ENCODE data around the gene MUS81.

DNA sequence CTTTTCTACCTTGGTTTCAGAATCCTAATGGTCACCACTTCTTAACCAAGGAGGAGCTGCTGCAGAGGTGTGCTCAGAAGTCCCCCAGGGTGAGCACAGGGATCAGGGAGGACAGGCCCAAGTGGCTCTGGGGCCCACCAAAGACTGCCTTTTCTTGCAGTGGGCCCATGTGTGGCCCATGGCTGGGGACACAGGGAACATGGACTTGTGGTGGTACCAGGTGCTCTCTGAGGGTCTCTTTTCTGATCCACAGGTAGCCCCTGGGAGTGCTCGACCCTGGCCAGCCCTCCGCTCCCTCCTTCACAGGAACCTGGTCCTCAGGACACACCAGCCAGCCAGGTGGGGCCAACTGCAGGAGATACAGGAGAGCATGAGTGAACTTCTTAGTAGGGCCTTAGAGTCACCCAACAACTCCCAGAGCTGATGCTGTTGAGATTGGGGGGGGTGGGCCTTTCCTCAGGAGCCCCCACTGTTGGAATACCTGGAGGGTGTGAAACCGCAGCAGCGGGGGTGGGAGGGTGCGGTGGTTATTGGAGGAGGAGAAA lies 2.0 kb downstream of the MUS81 start:
- TF ChIP-seq POLR2A (IDR thresholded peaks at IDR 0.05) (no peak), POLR2AphosphoS5 (IDR thresholded peaks at IDR 0.05) (no peak)
- TF ChIP-seq, protein P1, sequence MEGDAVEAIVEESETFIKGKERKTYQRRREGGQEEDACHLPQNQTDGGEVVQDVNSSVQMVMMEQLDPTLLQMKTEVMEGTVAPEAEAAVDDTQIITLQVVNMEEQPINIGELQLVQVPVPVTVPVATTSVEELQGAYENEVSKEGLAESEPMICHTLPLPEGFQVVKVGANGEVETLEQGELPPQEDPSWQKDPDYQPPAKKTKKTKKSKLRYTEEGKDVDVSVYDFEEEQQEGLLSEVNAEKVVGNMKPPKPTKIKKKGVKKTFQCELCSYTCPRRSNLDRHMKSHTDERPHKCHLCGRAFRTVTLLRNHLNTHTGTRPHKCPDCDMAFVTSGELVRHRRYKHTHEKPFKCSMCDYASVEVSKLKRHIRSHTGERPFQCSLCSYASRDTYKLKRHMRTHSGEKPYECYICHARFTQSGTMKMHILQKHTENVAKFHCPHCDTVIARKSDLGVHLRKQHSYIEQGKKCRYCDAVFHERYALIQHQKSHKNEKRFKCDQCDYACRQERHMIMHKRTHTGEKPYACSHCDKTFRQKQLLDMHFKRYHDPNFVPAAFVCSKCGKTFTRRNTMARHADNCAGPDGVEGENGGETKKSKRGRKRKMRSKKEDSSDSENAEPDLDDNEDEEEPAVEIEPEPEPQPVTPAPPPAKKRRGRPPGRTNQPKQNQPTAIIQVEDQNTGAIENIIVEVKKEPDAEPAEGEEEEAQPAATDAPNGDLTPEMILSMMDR (IDR thresholded peaks at IDR 0.05): no peak
